Mesothelial cell of epicardium (in vitro differentiated cells): Measurements from ENCODE around the gene CP. TPM values are rescaled to one million over a fixed set of nuclear protein-coding genes. Genes with fewer than 3 reads are reported as not detected.
A peak's percentile ranks its signal among the peaks of the same experiment; 100 is the strongest.

ENCODE experiments used
- DNase-seq, 2 experiments: peaks; one replicate each; pipeline ENCODE4 v3.0.0; 2021; ENCODE audit warnings: low spot score in 2 of 2; ENCODE audit not compliant: unreplicated experiment in 2 of 2
- H3K27ac Mint-ChIP-seq: 2 replicates; pipeline ENCODE4 v1.8.0; 2021; ENCODE audit warnings: mixed read lengths
- H3K27me3 Mint-ChIP-seq: 2 replicates; pipeline ENCODE4 v1.8.0; 2021; ENCODE audit warnings: low read depth, mixed read lengths
- H3K36me3 Mint-ChIP-seq: 2 replicates; pipeline ENCODE4 v1.8.0; 2021; ENCODE audit warnings: mixed read lengths
- H3K4me1 Mint-ChIP-seq: 2 replicates; pipeline ENCODE4 v1.8.0; 2021; ENCODE audit warnings: mixed read lengths
- H3K4me3 Mint-ChIP-seq: 2 replicates; pipeline ENCODE4 v1.8.0; 2021; ENCODE audit warnings: mild to moderate bottlenecking, moderate library complexity, mixed read lengths
- H3K9me3 Mint-ChIP-seq: 2 replicates; pipeline ENCODE4 v1.8.0; 2021; ENCODE audit warnings: mixed read lengths
- CTCF ChIP-seq: fragments of 200-600 bp; sonication (generic); IDR thresholded peaks from one replicate; pipeline ENCODE4 v1.5.0; 2021; ENCODE audit warnings: antibody characterized with exemption; ENCODE audit not compliant: unreplicated experiment
- total RNA-seq: library from RNA; stranded (reverse); gene quantifications from 3 replicates; pipeline ENCODE4 v1.2.1, GENCODE V29; 2021

Gene CP
- total RNA-seq, 1 donor from 2014 or later: 22.6 TPM

- no peaks in the 10 kb centered on the region for H3K9me3 Mint-ChIP-seq
- no peak for TF ChIP-seq CTCF
Observed at GRCh38 chr3:149162007-149162406, 59.6 kb downstream of the CP start.

GRCh38 chr3:149160754-149161300 lies 60.8 kb downstream of the CP start:
- TF ChIP-seq CTCF: no peak
- Mint-ChIP-seq H3K27ac (no peak overlapping the region), H3K4me1 (no peaks in the 10 kb centered on the region), H3K27me3 (no peaks in the 10 kb centered on the region), H3K36me3 (peaks cover 50% of the 10 kb centered on the region), H3K9me3 (no peaks in the 10 kb centered on the region), H3K4me3 (no peak overlapping the region)
- DNase-seq: no peak

More at GRCh38 chr3:149162007-149162406, 59.6 kb downstream of the CP start:
- Mint-ChIP-seq H3K27me3 (no peaks in the 10 kb centered on the region), H3K27ac (no peak overlapping the region), H3K36me3 (peaks cover 49% of the 10 kb centered on the region), H3K4me3 (no peak overlapping the region), H3K4me1 (no peaks in the 10 kb centered on the region)
- no peak for DNase-seq

- no peaks in the 10 kb centered on the region for H3K9me3 Mint-ChIP-seq
- DNase-seq: no peak
- peaks cover 23% of the 10 kb centered on the region for H3K4me1 Mint-ChIP-seq
- TF ChIP-seq CTCF: no peak
- H3K27ac Mint-ChIP-seq: peak overlapping the region; percentile 50
- peaks cover 28% of the 10 kb centered on the region for H3K36me3 Mint-ChIP-seq
- H3K4me3 Mint-ChIP-seq: no peak overlapping the region
- H3K27me3 Mint-ChIP-seq: no peaks in the 10 kb centered on the region
Observed at GRCh38 chr3:149153402-149153801, 68.2 kb downstream of the CP start.

- Mint-ChIP-seq H3K36me3 (peaks cover 24% of the 10 kb centered on the region), H3K9me3 (no peaks in the 10 kb centered on the region), H3K27ac (peak overlapping the region; percentile 76), H3K27me3 (no peaks in the 10 kb centered on the region), H3K4me3 (no peak overlapping the region), H3K4me1 (peaks cover 23% of the 10 kb centered on the region)
- DNase-seq: no peak
- TF ChIP-seq CTCF: no peak
Observed at GRCh38 chr3:149152420-149152819, 69.2 kb downstream of the CP start.

GRCh38 chr3:149151843-149152242 lies 69.8 kb downstream of the CP start:
- H3K36me3 Mint-ChIP-seq: peaks cover 22% of the 10 kb centered on the region
- H3K4me3 Mint-ChIP-seq: no peak overlapping the region
- no peaks in the 10 kb centered on the region for H3K9me3 Mint-ChIP-seq
- H3K4me1 Mint-ChIP-seq: peaks cover 23% of the 10 kb centered on the region
- no peaks in the 10 kb centered on the region for H3K27me3 Mint-ChIP-seq
- peak overlapping the region; percentile 76 for H3K27ac Mint-ChIP-seq
- DNase-seq: no peak
- TF ChIP-seq CTCF: no peak

GRCh38 chr3:149150436-149150835 lies 71.2 kb downstream of the CP start:
- Mint-ChIP-seq H3K27me3 (no peaks in the 10 kb centered on the region), H3K9me3 (no peaks in the 10 kb centered on the region), H3K27ac (no peak overlapping the region), H3K4me1 (peaks cover 23% of the 10 kb centered on the region), H3K4me3 (no peak overlapping the region), H3K36me3 (peaks cover 16% of the 10 kb centered on the region)
- no peak for DNase-seq
- TF ChIP-seq CTCF: no peak
